H9 (cell line): Measurements from ENCODE around the gene HIPK2. TPM values are rescaled to one million over a fixed set of nuclear protein-coding genes. Genes with fewer than 3 reads are reported as not detected.

Experiments
- DNase-seq: peaks from one replicate; pipeline ENCODE4 v3.0.0-alpha.2; 2017
- H2AFZ ChIP-seq: one replicate; pipeline ENCODE4 v1.6.1; 2013; ENCODE audit warnings: mild to moderate bottlenecking, low read length, control low read depth, moderate library complexity
- H2AK5ac ChIP-seq: 2 replicates; pipeline ENCODE4 v1.6.1; 2013; ENCODE audit warnings: low read length, control low read depth, mixed read lengths; ENCODE audit not compliant: insufficient read length
- H2BK120ac ChIP-seq: one replicate; pipeline ENCODE4 v1.6.1; 2013; ENCODE audit warnings: low read depth, mild to moderate bottlenecking, low read length, control low read depth, inconsistent platforms; ENCODE audit not compliant: poor library complexity, severe bottlenecking
- H2BK12ac ChIP-seq: 2 replicates; pipeline ENCODE4 v1.6.1; 2013; ENCODE audit warnings: low read length, control low read depth, mixed read lengths, low read depth; ENCODE audit not compliant: insufficient read length
- H2BK15ac ChIP-seq: 2 replicates; pipeline ENCODE4 v1.6.1; 2013; ENCODE audit warnings: low read depth, low read length, control low read depth
- H2BK20ac ChIP-seq: one replicate; pipeline ENCODE4 v1.6.1; 2013; ENCODE audit warnings: low read depth, mild to moderate bottlenecking, low read length, control low read depth, inconsistent platforms; ENCODE audit not compliant: poor library complexity, severe bottlenecking
- H2BK5ac ChIP-seq: 2 replicates; pipeline ENCODE4 v1.6.1; 2013; ENCODE audit warnings: low read length, control low read depth, mixed read lengths; ENCODE audit not compliant: insufficient read length
- H3K14ac ChIP-seq: 2 replicates; pipeline ENCODE4 v1.6.1; 2013; ENCODE audit warnings: low read length, control low read depth; ENCODE audit not compliant: insufficient read depth
- H3K18ac ChIP-seq: 2 replicates; pipeline ENCODE4 v1.6.1; 2013; ENCODE audit warnings: low read depth, mild to moderate bottlenecking, mixed read lengths, low read length, control low read depth; ENCODE audit not compliant: insufficient read length
- H3K23ac ChIP-seq: 2 replicates; pipeline ENCODE4 v1.6.1; 2013; ENCODE audit warnings: low read length, control low read depth, mixed read lengths, low read depth; ENCODE audit not compliant: insufficient read length
- H3K23me2 ChIP-seq: 2 replicates; pipeline ENCODE4 v1.6.1; 2013; ENCODE audit warnings: low read depth, mild to moderate bottlenecking, mixed read lengths, low read length, control low read depth; ENCODE audit not compliant: insufficient read length, poor library complexity, severe bottlenecking
- H3K27ac ChIP-seq: 2 replicates; pipeline ENCODE4 v1.5.1; 2013; ENCODE audit warnings: low read length, control low read depth, mixed read lengths, low read depth; ENCODE audit not compliant: insufficient read length
- H3K27me3 ChIP-seq: 2 replicates; pipeline ENCODE4 v1.6.1; 2013; ENCODE audit warnings: low read length, control low read depth, inconsistent platforms; ENCODE audit not compliant: insufficient read depth
- H3K4ac ChIP-seq: 2 replicates; pipeline ENCODE4 v1.6.1; 2013; ENCODE audit warnings: low read depth, mild to moderate bottlenecking, control low read depth, inconsistent platforms, low read length, moderate library complexity
- H3K4me1 ChIP-seq: 2 replicates; pipeline ENCODE4 v1.6.1; 2013; ENCODE audit warnings: low read length, control low read depth, inconsistent platforms; ENCODE audit not compliant: insufficient read depth
- H3K4me2 ChIP-seq: 2 replicates; pipeline ENCODE4 v1.6.1; 2013; ENCODE audit warnings: low read length, control low read depth, mixed read lengths; ENCODE audit not compliant: insufficient read length, insufficient read depth
- H3K56ac ChIP-seq: 2 replicates; pipeline ENCODE4 v1.6.1; 2013; ENCODE audit warnings: low read depth, mild to moderate bottlenecking, mixed read lengths, low read length, control low read depth; ENCODE audit not compliant: insufficient read length
- H3K79me1 ChIP-seq: 2 replicates; pipeline ENCODE4 v1.6.1; 2013; ENCODE audit warnings: low read depth, mild to moderate bottlenecking, moderate library complexity, low read length, control low read depth, inconsistent platforms; ENCODE audit not compliant: insufficient read depth, poor library complexity, severe bottlenecking
- H3K79me2 ChIP-seq: 2 replicates; pipeline ENCODE4 v1.6.1; 2013; ENCODE audit warnings: low read length, control low read depth, inconsistent platforms; ENCODE audit not compliant: insufficient read depth
- H3K9ac ChIP-seq: 2 replicates; pipeline ENCODE4 v1.6.1; 2013; ENCODE audit warnings: low read length, control low read depth, mixed read lengths; ENCODE audit not compliant: insufficient read length; ENCODE audit errors: extremely low read depth
- H3K9me3 ChIP-seq: one replicate; pipeline ENCODE4 v1.6.1; 2013; ENCODE audit warnings: low read depth, low read length, inconsistent platforms; ENCODE audit not compliant: control insufficient read depth
- H3T11ph ChIP-seq: one replicate; pipeline ENCODE4 v1.6.1; 2013; ENCODE audit warnings: mild to moderate bottlenecking, low read length, control low read depth, inconsistent platforms
- H4K20me1 ChIP-seq: one replicate; pipeline ENCODE4 v1.6.1; 2013; ENCODE audit not compliant: control insufficient read depth, insufficient read length, insufficient read depth
- H4K5ac ChIP-seq: 2 replicates; pipeline ENCODE4 v1.6.1; 2013; ENCODE audit warnings: low read depth, mild to moderate bottlenecking, mixed read lengths, low read length, control low read depth; ENCODE audit not compliant: insufficient read length
- H4K8ac ChIP-seq: replicated peaks from 2 replicates; pipeline ENCODE4 v1.6.1; 2013; ENCODE audit warnings: low read length, control low read depth, mixed read lengths, low read depth; ENCODE audit not compliant: insufficient read length
- H4K91ac ChIP-seq: 2 replicates; pipeline ENCODE4 v1.6.1; 2013; ENCODE audit warnings: low read depth, mild to moderate bottlenecking, moderate library complexity, mixed read lengths, low read length, control low read depth; ENCODE audit not compliant: insufficient read length
- H3K27ac Mint-ChIP-seq, 3 experiments: 2 replicates in 2 of 3; 3 replicates in 1 of 3; pipeline ENCODE4 v1.8.0; 2020 to 2021; ENCODE audit warnings: mixed read lengths in 3 of 3, mild to moderate bottlenecking in 1 of 3, moderate library complexity in 1 of 3
- H3K27me3 Mint-ChIP-seq: 2 replicates; pipeline ENCODE4 v1.8.0; 2021; ENCODE audit warnings: low read depth, mild to moderate bottlenecking, moderate library complexity, mixed read lengths
- H3K36me3 Mint-ChIP-seq, 3 experiments: 2 replicates in 2 of 3; 3 replicates in 1 of 3; pipeline ENCODE4 v1.8.0; 2020 to 2021; ENCODE audit warnings: low read depth in 3 of 3, mixed read lengths in 3 of 3; ENCODE audit not compliant: insufficient read depth in 1 of 3
- H3K4me1 Mint-ChIP-seq, 2 experiments: 2 replicates each; pipeline ENCODE4 v1.8.0; 2020; ENCODE audit warnings: mixed read lengths in 2 of 2
- H3K4me3 Mint-ChIP-seq, 2 experiments: 2 replicates in 1 of 2; 3 replicates in 1 of 2; pipeline ENCODE4 v1.8.0; 2020 to 2021; ENCODE audit warnings: mild to moderate bottlenecking in 2 of 2, mixed read lengths in 2 of 2, moderate library complexity in 1 of 2
- H3K9me3 Mint-ChIP-seq, 2 experiments: 2 replicates in 1 of 2; 3 replicates in 1 of 2; pipeline ENCODE4 v1.8.0; 2020; ENCODE audit warnings: mild to moderate bottlenecking in 2 of 2, mixed read lengths in 2 of 2, moderate library complexity in 1 of 2
- WGBS: extraction: QIAGEN DNeasy Blood & Tissue Kit; methylation state at CpG from one replicate; pipeline ENCODE4 v1.1.7; 2013; ENCODE audit warnings: missing lambda C conversion rate, low lambda C conversion rate, mixed read lengths; ENCODE audit not compliant: insufficient read length; ENCODE audit errors: extremely low coverage; 5-methylcytosine and 5-hydroxymethylcytosine counted together
- total RNA-seq: library from RNA; stranded (reverse); gene quantifications from 2 replicates; pipeline ENCODE4 v1.2.1, GENCODE V29; 2021
- TF ChIP-seq, protein P1 (sequence below): fragments of 200-600 bp; sonication (generic); conservative IDR thresholded peaks from 3 replicates; pipeline ENCODE4 v1.8.0; 2021; ENCODE audit warnings: antibody characterized with exemption, mild to moderate bottlenecking

Gene HIPK2
- total RNA-seq, 1 experiment from 2014 or later = 21.9 TPM

DNA sequence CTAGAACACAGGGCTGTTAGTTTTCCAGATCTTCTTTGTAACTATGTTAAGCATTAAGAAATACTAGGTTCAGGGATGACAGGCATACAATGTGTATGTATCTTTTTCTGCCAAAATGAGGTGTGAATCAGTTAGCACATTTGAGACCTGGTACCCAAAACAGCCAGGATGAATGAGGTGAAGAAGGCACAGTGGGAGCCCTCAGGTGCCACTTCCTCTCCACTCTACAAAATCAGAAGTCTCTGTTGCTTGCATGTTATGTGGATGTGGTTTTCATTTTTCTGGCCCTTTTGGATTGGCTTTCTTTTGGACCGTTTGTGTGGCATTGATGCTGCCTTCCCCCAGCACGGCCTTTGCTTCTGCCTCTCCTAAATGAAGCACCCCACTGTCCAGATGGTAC, 35.9 kb upstream of the HIPK2 start:
- no peak for DNase-seq

More for the DNA sequence above, 35.9 kb upstream of the HIPK2 start:
- no peaks in the 10 kb centered on the region for H3K4me1 Mint-ChIP-seq
- Histone ChIP-seq H3K14ac (no peak overlapping the region), H3K4me2 (no peak overlapping the region), H3K9ac (no peak overlapping the region), H3K27ac (no peak overlapping the region), H3K4me1 (no peaks in the 10 kb centered on the region), H3K9me3 (no peaks in the 10 kb centered on the region), H4K8ac (no peak overlapping the region), H3K79me1 (no peaks in the 10 kb centered on the region), H2BK12ac (no peak overlapping the region), H2AFZ (no peak overlapping the region), H2BK5ac (no peak overlapping the region), H3T11ph (no peak overlapping the region), H4K20me1 (no peaks in the 10 kb centered on the region), H2BK120ac (no peak overlapping the region), H3K79me2 (no peaks in the 10 kb centered on the region), H2AK5ac (no peak overlapping the region), H3K4ac (no peak overlapping the region), H4K91ac (no peak overlapping the region), H3K56ac (no peak overlapping the region), H3K23me2 (no peaks in the 10 kb centered on the region), H3K27me3 (no peaks in the 10 kb centered on the region), H3K18ac (no peak overlapping the region), H2BK15ac (no peak overlapping the region), H4K5ac (no peak overlapping the region), H3K23ac (no peak overlapping the region), H2BK20ac (no peak overlapping the region)
- peaks cover 0 to 4% of the 10 kb centered on the region in 2 experiments; a peak in 2 of 5 replicates for H3K9me3 Mint-ChIP-seq
- peaks cover 11% of the 10 kb centered on the region for H3K27me3 Mint-ChIP-seq
- no peak overlapping the region for H3K4me3 Mint-ChIP-seq
- H3K36me3 Mint-ChIP-seq = no peaks in the 10 kb centered on the region
- no peak overlapping the region for H3K27ac Mint-ChIP-seq
- TF ChIP-seq, protein P1, sequence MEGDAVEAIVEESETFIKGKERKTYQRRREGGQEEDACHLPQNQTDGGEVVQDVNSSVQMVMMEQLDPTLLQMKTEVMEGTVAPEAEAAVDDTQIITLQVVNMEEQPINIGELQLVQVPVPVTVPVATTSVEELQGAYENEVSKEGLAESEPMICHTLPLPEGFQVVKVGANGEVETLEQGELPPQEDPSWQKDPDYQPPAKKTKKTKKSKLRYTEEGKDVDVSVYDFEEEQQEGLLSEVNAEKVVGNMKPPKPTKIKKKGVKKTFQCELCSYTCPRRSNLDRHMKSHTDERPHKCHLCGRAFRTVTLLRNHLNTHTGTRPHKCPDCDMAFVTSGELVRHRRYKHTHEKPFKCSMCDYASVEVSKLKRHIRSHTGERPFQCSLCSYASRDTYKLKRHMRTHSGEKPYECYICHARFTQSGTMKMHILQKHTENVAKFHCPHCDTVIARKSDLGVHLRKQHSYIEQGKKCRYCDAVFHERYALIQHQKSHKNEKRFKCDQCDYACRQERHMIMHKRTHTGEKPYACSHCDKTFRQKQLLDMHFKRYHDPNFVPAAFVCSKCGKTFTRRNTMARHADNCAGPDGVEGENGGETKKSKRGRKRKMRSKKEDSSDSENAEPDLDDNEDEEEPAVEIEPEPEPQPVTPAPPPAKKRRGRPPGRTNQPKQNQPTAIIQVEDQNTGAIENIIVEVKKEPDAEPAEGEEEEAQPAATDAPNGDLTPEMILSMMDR = no peak
- no CpG with 5 or more reads among the region's 2 CpGs for WGBS
